ENCODE data around the gene GALNTL6.

- TF ChIP-seq POLR2A (IDR thresholded peaks at IDR 0.05), result no peak
- TF ChIP-seq CTCF (IDR thresholded peaks at IDR 0.05), result no peak
- TF ChIP-seq POLR2AphosphoS5 (IDR thresholded peaks at IDR 0.05), result no peak
- TF ChIP-seq EP300 (IDR thresholded peaks at IDR 0.05), result no peak
Measured at GRCh38 chr4:172141025-172141424, 327.8 kb downstream of the GALNTL6 start.

Measured in suprapubic skin (tissue), 4 donors.